GM23338 (cell line): ENCODE results near the gene GCNT2. TPM values are rescaled to one million over a fixed set of nuclear protein-coding genes. Genes with fewer than 3 reads are reported as not detected.

Experiments
- ATAC-seq: fragments of 200-7000 bp; cut with Tn5 transposase; 3 replicates; pipeline ENCODE4 v1.9.1; 2020
- DNase-seq: peaks from one replicate; pipeline ENCODE4 v3.0.0-alpha.2; 2015; ENCODE audit warnings: low spot score
- H2AFZ ChIP-seq: fragments of 200-600 bp; sonication (generic); 2 replicates; pipeline ENCODE4 v1.8.0; 2016; ENCODE audit warnings: antibody characterized with exemption, mild to moderate bottlenecking, moderate library complexity
- H3F3A ChIP-seq: fragments of 200-600 bp; sonication (generic); replicated peaks from 2 replicates; pipeline ENCODE4 v1.8.0; 2017; ENCODE audit warnings: antibody characterized with exemption, mixed run types, low read depth
- H3K27ac ChIP-seq: fragments of 200-600 bp; sonication (generic); 2 replicates; pipeline ENCODE4 v1.6.1; 2016; ENCODE audit warnings: low read depth
- H3K27me3 ChIP-seq: fragments of 200-600 bp; sonication (generic); 2 replicates; pipeline ENCODE4 v1.8.0; 2016; ENCODE audit warnings: mild to moderate bottlenecking, mixed run types, moderate library complexity; ENCODE audit not compliant: insufficient read depth
- H3K36me3 ChIP-seq: fragments of 200-600 bp; sonication (generic); 2 replicates; pipeline ENCODE4 v1.8.0; 2016; ENCODE audit warnings: mild to moderate bottlenecking; ENCODE audit not compliant: insufficient read depth
- H3K4me1 ChIP-seq: fragments of 200-600 bp; sonication (generic); 2 replicates; pipeline ENCODE4 v1.8.0; 2016; ENCODE audit warnings: mild to moderate bottlenecking, moderate library complexity; ENCODE audit not compliant: insufficient read depth
- H3K4me2 ChIP-seq: fragments of 200-600 bp; sonication (generic); 2 replicates; pipeline ENCODE4 v1.7.1; 2017; ENCODE audit warnings: mixed run types
- H3K4me3 ChIP-seq: fragments of 200-600 bp; sonication (generic); 2 replicates; pipeline ENCODE4 v1.6.1; 2016; ENCODE audit warnings: mixed run types
- H3K79me2 ChIP-seq: fragments of 200-600 bp; sonication (generic); replicated peaks from 2 replicates; pipeline ENCODE4 v1.8.0; 2017; ENCODE audit warnings: mild to moderate bottlenecking; ENCODE audit not compliant: insufficient read depth
- H3K9me2 ChIP-seq: fragments of 200-600 bp; sonication (generic); 2 replicates; pipeline ENCODE4 v1.8.0; 2017; ENCODE audit not compliant: insufficient read depth
- H4K20me1 ChIP-seq: fragments of 200-600 bp; sonication (generic); replicated peaks from 2 replicates; pipeline ENCODE4 v1.8.0; 2017; ENCODE audit warnings: mild to moderate bottlenecking; ENCODE audit not compliant: insufficient read depth
- H3K27ac Mint-ChIP-seq: 2 replicates; pipeline ENCODE4 v1.8.0; 2020; ENCODE audit warnings: inconsistent platforms, mild to moderate bottlenecking, moderate library complexity, mixed read lengths
- H3K27me3 Mint-ChIP-seq: 3 replicates; pipeline ENCODE4 v1.8.0; 2022; ENCODE audit warnings: low read depth, mild to moderate bottlenecking, moderate library complexity, mixed read lengths, inconsistent platforms; ENCODE audit not compliant: insufficient read depth, poor library complexity
- H3K36me3 Mint-ChIP-seq: 3 replicates; pipeline ENCODE4 v1.8.0; 2021; ENCODE audit warnings: low read depth, mild to moderate bottlenecking, inconsistent platforms, moderate library complexity, mixed read lengths
- H3K4me1 Mint-ChIP-seq: 3 replicates; pipeline ENCODE4 v1.8.0; 2020; ENCODE audit warnings: mild to moderate bottlenecking, inconsistent platforms, mixed read lengths
- H3K4me3 Mint-ChIP-seq: 3 replicates; pipeline ENCODE4 v1.8.0; 2021; ENCODE audit warnings: moderate library complexity, mild to moderate bottlenecking, inconsistent platforms, mixed read lengths
- H3K9me3 Mint-ChIP-seq: 3 replicates; pipeline ENCODE4 v1.8.0; 2020; ENCODE audit warnings: moderate library complexity, mild to moderate bottlenecking, inconsistent platforms, mixed read lengths
- EZH2 ChIP-seq: fragments of 200-600 bp; sonication (generic); IDR thresholded peaks from one replicate; pipeline ENCODE4 v1.8.0; 2017; ENCODE audit warnings: antibody characterized with exemption, mild to moderate bottlenecking, low read depth; ENCODE audit not compliant: unreplicated experiment
- JUNB ChIP-seq: IDR thresholded peaks from one replicate; pipeline ENCODE4 v1.6.1; 2016; ENCODE audit warnings: antibody characterized with exemption; ENCODE audit not compliant: unreplicated experiment
- POLR2AphosphoS5 ChIP-seq: IDR thresholded peaks from 2 replicates; pipeline ENCODE4 v1.6.1; 2016; ENCODE audit warnings: antibody characterized with exemption, low read depth
- STAT1 ChIP-seq: IDR thresholded peaks from one replicate; pipeline ENCODE4 v1.6.1; 2016; ENCODE audit warnings: antibody characterized with exemption; ENCODE audit not compliant: unreplicated experiment
- ZNF114 ChIP-seq: fragments of 250-450 bp; sonication (Bioruptor Pico); IDR thresholded peaks from 2 replicates; pipeline ENCODE4 v1.5.0; 2020; ENCODE audit warnings: mild to moderate bottlenecking, moderate library complexity
- ZNF331 ChIP-seq: fragments of 250-450 bp; sonication (Bioruptor Pico); IDR thresholded peaks from 2 replicates; pipeline ENCODE4 v1.5.0; 2020; ENCODE audit warnings: low read depth, mild to moderate bottlenecking, moderate library complexity
- polyA plus RNA-seq: library from polyadenylated mRNA; unstranded; fragments of >200 nt; fragmentation: Nextera tagmentation; extraction: Ambion mirVana; gene quantifications from 2 replicates; pipeline ENCODE4 v1.2.1, GENCODE V29; 2016
- total RNA-seq: library from RNA; depleted of rRNA; stranded (reverse); fragments of >200 nt; shearing (Covaris generic); gene quantifications from 2 replicates; pipeline ENCODE4 v1.2.3, GENCODE V29; 2014
- TF ChIP-seq, protein P1 (sequence below): IDR thresholded peaks from 2 replicates; pipeline ENCODE4 v1.6.1; 2016; ENCODE audit warnings: antibody characterized with exemption
- TF ChIP-seq, protein P2 (sequence below), 2 experiments: fragments of 200-600 bp in 1 of 2; sonication (generic) in 1 of 2; conservative IDR thresholded peaks; 2 replicates each; pipeline versions ENCODE4 v1.5.1 to v1.6.1; 2016 to 2017; ENCODE audit warnings: antibody characterized with exemption in 2 of 2, low read depth in 2 of 2, mild to moderate bottlenecking in 2 of 2, moderate library complexity in 1 of 2
- TF ChIP-seq, protein P3 (sequence below): fragments of 250-450 bp; sonication (Bioruptor Pico); IDR thresholded peaks from 2 replicates; pipeline ENCODE4 v1.5.0; 2020; ENCODE audit warnings: mild to moderate bottlenecking, moderate library complexity

Gene GCNT2
- total and polyA plus RNA-seq, 2 experiments from 2014 or later, result 28.3 to 137 TPM

DNA sequence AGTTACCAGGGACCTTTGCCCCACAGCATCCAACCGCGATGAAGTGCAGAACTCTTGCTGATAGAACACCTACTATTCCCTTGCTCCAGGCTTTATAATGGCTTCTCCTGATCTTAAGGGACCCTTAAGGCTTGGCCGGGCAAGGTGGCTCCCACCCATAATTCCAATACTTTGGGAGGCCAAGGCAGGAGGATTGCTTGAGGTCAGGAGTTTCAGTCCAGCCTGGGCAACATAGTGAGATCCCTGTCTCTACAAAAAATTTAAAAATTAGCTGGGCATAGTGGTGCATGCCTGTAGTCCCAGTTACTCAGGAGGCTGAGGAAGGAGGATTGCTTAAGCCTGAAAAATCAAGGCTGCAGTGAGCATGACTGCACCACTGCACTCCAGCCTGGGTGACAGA is 68.8 kb downstream of the GCNT2 start:
- Mint-ChIP-seq H3K27me3 (peaks cover 16% of the 10 kb centered on the region), H3K9me3 (no peaks in the 10 kb centered on the region), H3K4me1 (peaks cover 53% of the 10 kb centered on the region), H3K27ac (no peak overlapping the region), H3K36me3 (peaks cover 19% of the 10 kb centered on the region), H3K4me3 (no peak overlapping the region)
- Histone ChIP-seq H3K27me3 (no peaks in the 10 kb centered on the region), H3K79me2 (peaks cover 95% of the 10 kb centered on the region), H3F3A (peaks cover 20% of the 10 kb centered on the region), H3K36me3 (no peaks in the 10 kb centered on the region; the same call in 1 of the 2 replicates), H3K4me1 (peaks cover 66% of the 10 kb centered on the region), H3K27ac (peak overlapping the region; percentile 70), H2AFZ (no peak overlapping the region), H3K9me2 (no peaks in the 10 kb centered on the region), H4K20me1 (peaks cover 22% of the 10 kb centered on the region), H3K4me2 (no peak overlapping the region), H3K4me3 (no peak overlapping the region)
- TF ChIP-seq JUNB (no peak), ZNF114 (CRISPR knock-in tag) (no peak), ZNF331 (no peak), POLR2AphosphoS5 (no peak)
- TF ChIP-seq, protein P1, sequence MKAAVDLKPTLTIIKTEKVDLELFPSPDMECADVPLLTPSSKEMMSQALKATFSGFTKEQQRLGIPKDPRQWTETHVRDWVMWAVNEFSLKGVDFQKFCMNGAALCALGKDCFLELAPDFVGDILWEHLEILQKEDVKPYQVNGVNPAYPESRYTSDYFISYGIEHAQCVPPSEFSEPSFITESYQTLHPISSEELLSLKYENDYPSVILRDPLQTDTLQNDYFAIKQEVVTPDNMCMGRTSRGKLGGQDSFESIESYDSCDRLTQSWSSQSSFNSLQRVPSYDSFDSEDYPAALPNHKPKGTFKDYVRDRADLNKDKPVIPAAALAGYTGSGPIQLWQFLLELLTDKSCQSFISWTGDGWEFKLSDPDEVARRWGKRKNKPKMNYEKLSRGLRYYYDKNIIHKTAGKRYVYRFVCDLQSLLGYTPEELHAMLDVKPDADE, result no peak
- no peak for DNase-seq
- no peak for ATAC-seq

DNA sequence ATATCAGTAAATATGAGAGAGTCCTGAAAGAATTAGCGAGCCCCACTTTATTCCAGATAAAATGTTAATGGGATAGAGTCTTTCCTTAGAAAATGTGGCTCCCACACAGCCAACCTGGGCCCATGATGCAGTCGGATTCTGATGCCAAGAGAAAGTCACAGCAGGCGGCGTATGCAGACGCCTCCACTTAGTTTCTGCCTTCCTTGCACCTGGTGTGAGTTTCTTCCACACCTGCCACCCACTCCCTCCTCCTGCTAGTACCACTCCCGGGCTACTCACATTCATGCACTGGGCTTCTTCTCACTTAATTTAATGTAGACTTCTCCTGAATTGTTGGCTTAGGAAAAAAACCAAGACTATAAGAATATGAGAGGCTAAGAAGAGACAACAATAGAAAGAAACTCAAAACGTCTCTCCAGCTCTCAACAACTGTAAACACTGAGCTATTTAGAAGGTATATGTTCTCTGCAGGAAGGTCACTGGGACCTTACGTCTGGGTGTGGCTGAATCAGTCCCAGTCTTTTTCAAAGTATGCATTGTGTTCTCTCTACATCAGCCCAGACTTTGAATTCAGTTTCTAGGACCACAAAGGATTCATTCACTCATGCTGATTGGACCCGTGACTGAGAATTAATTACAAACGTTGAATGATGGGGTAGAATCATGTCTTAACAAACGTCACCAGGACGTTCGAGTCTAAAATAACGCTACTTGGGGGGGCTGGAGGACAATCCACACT is 70.4 kb downstream of the GCNT2 start:
- H4K20me1 ChIP-seq, result peaks cover 22% of the 10 kb centered on the region
- no peaks in the 10 kb centered on the region; the same call in 1 of the 2 replicates for H3K36me3 ChIP-seq
- H3K4me1 ChIP-seq, result peaks cover 67% of the 10 kb centered on the region
- peak overlapping the region; percentile 34; the same call in 1 of the 2 replicates for H3K4me3 ChIP-seq
- no peaks in the 10 kb centered on the region for H3K9me3 Mint-ChIP-seq
- H3K27ac Mint-ChIP-seq, result peak overlapping the region; percentile 79
- no peaks in the 10 kb centered on the region for H3K9me2 ChIP-seq
- H3K4me2 ChIP-seq, result peak overlapping the region; percentile 24
- ATAC-seq (peak; percentile 31), DNase-seq (no peak)
- peaks cover 14% of the 10 kb centered on the region for H3K27me3 Mint-ChIP-seq
- peak overlapping the region; percentile 70 for H3K27ac ChIP-seq
- H3K4me3 Mint-ChIP-seq, result peak overlapping the region; percentile 7; the same call in 2 of the 3 replicates
- no peak overlapping the region for H2AFZ ChIP-seq
- no peaks in the 10 kb centered on the region for H3K27me3 ChIP-seq
- H3F3A ChIP-seq, result peaks cover 17% of the 10 kb centered on the region
- peaks cover 100% of the 10 kb centered on the region for H3K79me2 ChIP-seq
- peaks cover 14% of the 10 kb centered on the region for H3K36me3 Mint-ChIP-seq
- H3K4me1 Mint-ChIP-seq, result peaks cover 50% of the 10 kb centered on the region
- TF ChIP-seq, protein P2, sequence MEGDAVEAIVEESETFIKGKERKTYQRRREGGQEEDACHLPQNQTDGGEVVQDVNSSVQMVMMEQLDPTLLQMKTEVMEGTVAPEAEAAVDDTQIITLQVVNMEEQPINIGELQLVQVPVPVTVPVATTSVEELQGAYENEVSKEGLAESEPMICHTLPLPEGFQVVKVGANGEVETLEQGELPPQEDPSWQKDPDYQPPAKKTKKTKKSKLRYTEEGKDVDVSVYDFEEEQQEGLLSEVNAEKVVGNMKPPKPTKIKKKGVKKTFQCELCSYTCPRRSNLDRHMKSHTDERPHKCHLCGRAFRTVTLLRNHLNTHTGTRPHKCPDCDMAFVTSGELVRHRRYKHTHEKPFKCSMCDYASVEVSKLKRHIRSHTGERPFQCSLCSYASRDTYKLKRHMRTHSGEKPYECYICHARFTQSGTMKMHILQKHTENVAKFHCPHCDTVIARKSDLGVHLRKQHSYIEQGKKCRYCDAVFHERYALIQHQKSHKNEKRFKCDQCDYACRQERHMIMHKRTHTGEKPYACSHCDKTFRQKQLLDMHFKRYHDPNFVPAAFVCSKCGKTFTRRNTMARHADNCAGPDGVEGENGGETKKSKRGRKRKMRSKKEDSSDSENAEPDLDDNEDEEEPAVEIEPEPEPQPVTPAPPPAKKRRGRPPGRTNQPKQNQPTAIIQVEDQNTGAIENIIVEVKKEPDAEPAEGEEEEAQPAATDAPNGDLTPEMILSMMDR (conservative IDR thresholded peaks at IDR 0.05; ENCODE audit: low read depth in 2 of 2), result no peak
- TF ChIP-seq STAT1 (no peak), EZH2 (no peak), JUNB (no peak)
- TF ChIP-seq, protein P3, sequence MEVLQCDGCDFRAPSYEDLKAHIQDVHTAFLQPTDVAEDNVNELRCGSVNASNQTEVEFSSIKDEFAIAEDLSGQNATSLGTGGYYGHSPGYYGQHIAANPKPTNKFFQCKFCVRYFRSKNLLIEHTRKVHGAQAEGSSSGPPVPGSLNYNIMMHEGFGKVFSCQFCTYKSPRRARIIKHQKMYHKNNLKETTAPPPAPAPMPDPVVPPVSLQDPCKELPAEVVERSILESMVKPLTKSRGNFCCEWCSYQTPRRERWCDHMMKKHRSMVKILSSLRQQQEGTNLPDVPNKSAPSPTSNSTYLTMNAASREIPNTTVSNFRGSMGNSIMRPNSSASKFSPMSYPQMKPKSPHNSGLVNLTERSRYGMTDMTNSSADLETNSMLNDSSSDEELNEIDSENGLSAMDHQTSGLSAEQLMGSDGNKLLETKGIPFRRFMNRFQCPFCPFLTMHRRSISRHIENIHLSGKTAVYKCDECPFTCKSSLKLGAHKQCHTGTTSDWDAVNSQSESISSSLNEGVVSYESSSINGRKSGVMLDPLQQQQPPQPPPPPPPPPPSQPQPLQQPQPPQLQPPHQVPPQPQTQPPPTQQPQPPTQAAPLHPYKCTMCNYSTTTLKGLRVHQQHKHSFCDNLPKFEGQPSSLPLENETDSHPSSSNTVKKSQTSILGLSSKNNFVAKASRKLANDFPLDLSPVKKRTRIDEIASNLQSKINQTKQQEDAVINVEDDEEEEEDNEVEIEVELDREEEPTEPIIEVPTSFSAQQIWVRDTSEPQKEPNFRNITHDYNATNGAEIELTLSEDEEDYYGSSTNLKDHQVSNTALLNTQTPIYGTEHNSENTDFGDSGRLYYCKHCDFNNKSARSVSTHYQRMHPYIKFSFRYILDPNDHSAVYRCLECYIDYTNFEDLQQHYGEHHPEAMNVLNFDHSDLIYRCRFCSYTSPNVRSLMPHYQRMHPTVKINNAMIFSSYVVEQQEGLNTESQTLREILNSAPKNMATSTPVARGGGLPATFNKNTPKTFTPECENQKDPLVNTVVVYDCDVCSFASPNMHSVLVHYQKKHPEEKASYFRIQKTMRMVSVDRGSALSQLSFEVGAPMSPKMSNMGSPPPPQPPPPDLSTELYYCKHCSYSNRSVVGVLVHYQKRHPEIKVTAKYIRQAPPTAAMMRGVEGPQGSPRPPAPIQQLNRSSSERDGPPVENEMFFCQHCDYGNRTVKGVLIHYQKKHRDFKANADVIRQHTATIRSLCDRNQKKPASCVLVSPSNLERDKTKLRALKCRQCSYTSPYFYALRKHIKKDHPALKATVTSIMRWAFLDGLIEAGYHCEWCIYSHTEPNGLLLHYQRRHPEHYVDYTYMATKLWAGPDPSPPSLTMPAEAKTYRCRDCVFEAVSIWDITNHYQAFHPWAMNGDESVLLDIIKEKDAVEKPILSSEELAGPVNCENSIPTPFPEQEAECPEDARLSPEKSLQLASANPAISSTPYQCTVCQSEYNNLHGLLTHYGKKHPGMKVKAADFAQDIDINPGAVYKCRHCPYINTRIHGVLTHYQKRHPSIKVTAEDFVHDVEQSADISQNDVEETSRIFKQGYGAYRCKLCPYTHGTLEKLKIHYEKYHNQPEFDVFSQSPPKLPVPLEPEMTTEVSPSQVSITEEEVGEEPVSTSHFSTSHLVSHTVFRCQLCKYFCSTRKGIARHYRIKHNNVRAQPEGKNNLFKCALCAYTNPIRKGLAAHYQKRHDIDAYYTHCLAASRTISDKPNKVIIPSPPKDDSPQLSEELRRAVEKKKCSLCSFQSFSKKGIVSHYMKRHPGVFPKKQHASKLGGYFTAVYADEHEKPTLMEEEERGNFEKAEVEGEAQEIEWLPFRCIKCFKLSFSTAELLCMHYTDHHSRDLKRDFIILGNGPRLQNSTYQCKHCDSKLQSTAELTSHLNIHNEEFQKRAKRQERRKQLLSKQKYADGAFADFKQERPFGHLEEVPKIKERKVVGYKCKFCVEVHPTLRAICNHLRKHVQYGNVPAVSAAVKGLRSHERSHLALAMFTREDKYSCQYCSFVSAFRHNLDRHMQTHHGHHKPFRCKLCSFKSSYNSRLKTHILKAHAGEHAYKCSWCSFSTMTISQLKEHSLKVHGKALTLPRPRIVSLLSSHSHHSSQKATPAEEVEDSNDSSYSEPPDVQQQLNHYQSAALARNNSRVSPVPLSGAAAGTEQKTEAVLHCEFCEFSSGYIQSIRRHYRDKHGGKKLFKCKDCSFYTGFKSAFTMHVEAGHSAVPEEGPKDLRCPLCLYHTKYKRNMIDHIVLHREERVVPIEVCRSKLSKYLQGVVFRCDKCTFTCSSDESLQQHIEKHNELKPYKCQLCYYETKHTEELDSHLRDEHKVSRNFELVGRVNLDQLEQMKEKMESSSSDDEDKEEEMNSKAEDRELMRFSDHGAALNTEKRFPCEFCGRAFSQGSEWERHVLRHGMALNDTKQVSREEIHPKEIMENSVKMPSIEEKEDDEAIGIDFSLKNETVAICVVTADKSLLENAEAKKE (CRISPR knock-in tag), result no peak
